Left lung (tissue), 14 donors: Measurements from ENCODE around the gene CLVS2. TPM values are rescaled to one million over a fixed set of nuclear protein-coding genes. Genes with fewer than 3 reads are reported as not detected.

Source experiments
- ATAC-seq: fragments of 200-7000 bp; cut with Tn5 transposase; one replicate; pipeline ENCODE4 v1.9.1; 2020; ENCODE audit warnings: moderate library complexity
- DNase-seq, 4 donors: peaks; one replicate each; pipeline ENCODE4 v3.0.0-alpha.2; 2013 to 2020
- H3K27ac ChIP-seq, 2 donors: fragments of 200-600 bp; sonication (generic) in 1 of 2; one replicate each; pipeline versions ENCODE4 v1.5.0 to v1.8.0; 2020 to 2021
- H3K27me3 ChIP-seq, 2 donors: fragments of 200-600 bp; sonication (generic) in 1 of 2; one replicate each; pipeline versions ENCODE4 v1.5.0 to v1.8.0; 2020 to 2021
- H3K36me3 ChIP-seq, 2 donors: fragments of 200-600 bp; sonication (generic) in 1 of 2; one replicate each; pipeline versions ENCODE4 v1.5.0 to v1.8.0; 2020 to 2021
- H3K4me1 ChIP-seq, 2 donors: fragments of 200-600 bp; one replicate each; pipeline ENCODE4 v1.8.0; 2021
- H3K4me3 ChIP-seq, 2 donors: fragments of 200-600 bp; sonication (generic) in 1 of 2; one replicate each; pipeline versions ENCODE4 v1.5.0 to v1.8.0; 2020 to 2021; ENCODE audit warnings: mild to moderate bottlenecking in 1 of 2
- H3K9me3 ChIP-seq, 2 donors: fragments of 200-600 bp; sonication (generic) in 1 of 2; one replicate each; pipeline versions ENCODE4 v1.5.0 to v1.8.0; 2020 to 2021
- CTCF ChIP-seq, 2 donors: fragments of 200-600 bp; sonication (generic) in 1 of 2; IDR thresholded peaks; one replicate each; pipeline versions ENCODE4 v1.5.0 to v1.8.0; 2021; ENCODE audit warnings: antibody characterized with exemption in 2 of 2
- intact Hi-C, 2 donors: fragments of 100-400 bp; cut with DNase I; formaldehyde crosslinking; loops; one replicate each; pipeline versions ENCODE4 v1.11.2 to v1.14.2; 2022
- long read RNA-seq, 12 donors: library from polyadenylated mRNA in 2 of 12; unstranded in 2 of 12; transcript quantifications; one replicate each; pipeline ENCODE4 v2.0.0 and lab custom pipeline, GENCODE V29; 2019 to 2026
- polyA plus RNA-seq, 6 donors: library from polyadenylated mRNA; unstranded; fragments of 120-200 nt; gene quantifications; one replicate each; pipeline ENCODE4 v1.2.1, GENCODE V29; 2013; ENCODE audit not compliant: insufficient read length in 6 of 6
- total RNA-seq, 2 donors: library from RNA; stranded (reverse); fragmentation: NEBNext Ultra II Directional; extraction: Animal tissue kit (Norgen Biotek cat#: 25700); gene quantifications; one replicate each; pipeline ENCODE4 v1.2.1, GENCODE V29; 2021
- donor health status: DM: no; HTN: yes; CAD: no.
- donor health status: DM: no; HTN: no; CAD: no.

CLVS2 gene
- total RNA-seq (not detected), polyA plus RNA-seq (under 1 TPM; 0.16 to 0.78 (median 0.24) TPM)
- long read RNA-seq, donor 1: 0 reads
- long read RNA-seq, donor 2: 0 reads
- long read RNA-seq, donor 3: 0 reads
- long read RNA-seq, donor 4: 0 reads
- long read RNA-seq, donor 5: 0 reads
- long read RNA-seq, donor 6: 0 reads
- long read RNA-seq, donor 7: 0 reads
- long read RNA-seq, donor 8: 0 reads
- long read RNA-seq, donor 9: 0 reads
- long read RNA-seq, donor 10: 0 reads
- long read RNA-seq, donor 11, full-length matches to known transcripts: 2 of 2 reads
- long read RNA-seq, donor 11, partial matches to known transcripts: 0 of 2 reads
- long read RNA-seq, donor 11, other reads (novel, unspliced or antisense): 0 of 2 reads
- long read RNA-seq, donor 12: 0 reads

- DNase-seq (peak in 3 of 4 donors; percentile 42 to 75 (median 51)), ATAC-seq (peak; percentile 73)
- TF ChIP-seq CTCF (IDR thresholded peaks at IDR 0.05): no peak
- H3K36me3 ChIP-seq: no peaks in the 10 kb centered on the region
- H3K9me3 ChIP-seq: no peaks in the 10 kb centered on the region
- H3K4me3 ChIP-seq: peak within 1 kb of the TSS in 1 of 2 donors; percentile 15
- no peak within 1 kb of the TSS for H3K27ac ChIP-seq
- peaks cover 44 to 74% of the 10 kb centered on the region in 2 donors for H3K27me3 ChIP-seq
- intact Hi-C loops: no loop called here
- peaks cover 0 to 6% of the 10 kb centered on the region in 2 donors for H3K4me1 ChIP-seq
Observed at GRCh38 chr6:122995921-122996793, at the start of gene CLVS2. CLVS2 (plus strand) TSS chr6:122996235; CDS start chr6:122997778, 1,543 bp downstream.

- no peak for DNase-seq
Observed at GRCh38 chr6:122947355-122947754, 48.7 kb upstream of the CLVS2 start.

GRCh38 chr6:122953766-122954165, 42.3 kb upstream of the CLVS2 start:
- no peaks in the 10 kb centered on the region for H3K4me1 ChIP-seq
- H3K27ac ChIP-seq: no peak overlapping the region
- intact Hi-C loops: no loop called here
- no peaks in the 10 kb centered on the region for H3K36me3 ChIP-seq
- H3K9me3 ChIP-seq: peaks cover 0 to 7% of the 10 kb centered on the region in 2 donors
- DNase-seq (no peak), ATAC-seq (no peak)
- no peak for TF ChIP-seq CTCF (IDR thresholded peaks at IDR 0.05)
- H3K27me3 ChIP-seq: no peaks in the 10 kb centered on the region
- no peak overlapping the region for H3K4me3 ChIP-seq

More at GRCh38 chr6:122947355-122947754, 48.7 kb upstream of the CLVS2 start:
- H3K36me3 ChIP-seq: no peaks in the 10 kb centered on the region
- no peak for ATAC-seq
- TF ChIP-seq CTCF (IDR thresholded peaks at IDR 0.05): no peak
- H3K27me3 ChIP-seq: no peaks in the 10 kb centered on the region
- H3K4me3 ChIP-seq: no peak overlapping the region
- intact Hi-C loops: no loop called here
- H3K27ac ChIP-seq: no peak overlapping the region
- H3K9me3 ChIP-seq: no peaks in the 10 kb centered on the region
- no peaks in the 10 kb centered on the region for H3K4me1 ChIP-seq

- Histone ChIP-seq H3K27ac (no peak overlapping the region), H3K27me3 (no peaks in the 10 kb centered on the region), H3K36me3 (no peaks in the 10 kb centered on the region), H3K4me1 (no peaks in the 10 kb centered on the region), H3K4me3 (no peak overlapping the region), H3K9me3 (peaks cover 0 to 13% of the 10 kb centered on the region in 2 donors)
- DNase-seq: peak in 1 of 4 donors; percentile 1
- no peak for TF ChIP-seq CTCF (IDR thresholded peaks at IDR 0.05)
- no peak for ATAC-seq
- intact Hi-C loops: no loop called here
Observed at GRCh38 chr6:122956376-122956775, 39.7 kb upstream of the CLVS2 start.
